GM12864 (cell line): ENCODE data around the gene LBH.

ENCODE experiments used
- DNase-seq: peaks from one replicate; pipeline ENCODE4 v3.0.0-alpha.2; 2011; ENCODE audit warnings: low read depth
- H3K4me3 ChIP-seq: 2 replicates; pipeline ENCODE4 v1.5.1; 2011; ENCODE audit warnings: mild to moderate bottlenecking, low read depth, low read length, control low read depth
- TF ChIP-seq, protein P1 (sequence below): IDR thresholded peaks from 2 replicates; pipeline ENCODE4 v1.5.1; 2011; ENCODE audit warnings: low read depth, mild to moderate bottlenecking, moderate library complexity, low read length, control low read depth, inconsistent platforms; ENCODE audit errors: missing control alignments

Gene LBH

DNA sequence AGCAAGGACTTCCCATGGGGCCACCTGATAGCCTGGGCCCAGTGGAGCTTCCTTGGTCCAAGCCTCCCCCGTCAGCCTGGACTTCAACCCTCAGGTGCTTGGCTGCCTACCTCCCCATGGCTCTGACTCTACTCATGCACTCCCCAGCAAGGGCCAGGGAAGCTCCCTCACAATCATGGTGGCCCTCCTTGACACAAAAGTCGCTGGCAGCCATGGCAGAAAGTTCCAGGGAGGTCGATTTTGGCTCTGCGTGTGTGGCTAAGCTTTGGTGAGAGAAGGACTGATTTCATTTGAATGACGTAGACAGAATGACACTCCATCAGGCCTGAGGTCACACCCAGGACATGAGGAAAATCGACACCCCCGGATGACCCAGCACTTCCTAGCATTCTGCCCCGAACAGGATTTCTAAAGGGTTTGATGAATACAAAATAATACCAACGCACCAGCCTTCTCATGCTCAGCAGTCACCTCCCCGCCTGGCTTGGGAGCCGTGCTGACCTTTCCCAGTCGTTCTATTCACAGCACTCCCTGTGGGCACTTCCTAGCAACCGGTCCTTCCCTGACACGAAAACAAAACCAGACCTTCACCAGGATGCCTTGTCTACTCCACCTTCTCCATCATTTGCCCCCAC is 52.7 kb downstream of the LBH start:
- DNase-seq, result no peak
- no peak overlapping the region for H3K4me3 ChIP-seq
- TF ChIP-seq, protein P1, sequence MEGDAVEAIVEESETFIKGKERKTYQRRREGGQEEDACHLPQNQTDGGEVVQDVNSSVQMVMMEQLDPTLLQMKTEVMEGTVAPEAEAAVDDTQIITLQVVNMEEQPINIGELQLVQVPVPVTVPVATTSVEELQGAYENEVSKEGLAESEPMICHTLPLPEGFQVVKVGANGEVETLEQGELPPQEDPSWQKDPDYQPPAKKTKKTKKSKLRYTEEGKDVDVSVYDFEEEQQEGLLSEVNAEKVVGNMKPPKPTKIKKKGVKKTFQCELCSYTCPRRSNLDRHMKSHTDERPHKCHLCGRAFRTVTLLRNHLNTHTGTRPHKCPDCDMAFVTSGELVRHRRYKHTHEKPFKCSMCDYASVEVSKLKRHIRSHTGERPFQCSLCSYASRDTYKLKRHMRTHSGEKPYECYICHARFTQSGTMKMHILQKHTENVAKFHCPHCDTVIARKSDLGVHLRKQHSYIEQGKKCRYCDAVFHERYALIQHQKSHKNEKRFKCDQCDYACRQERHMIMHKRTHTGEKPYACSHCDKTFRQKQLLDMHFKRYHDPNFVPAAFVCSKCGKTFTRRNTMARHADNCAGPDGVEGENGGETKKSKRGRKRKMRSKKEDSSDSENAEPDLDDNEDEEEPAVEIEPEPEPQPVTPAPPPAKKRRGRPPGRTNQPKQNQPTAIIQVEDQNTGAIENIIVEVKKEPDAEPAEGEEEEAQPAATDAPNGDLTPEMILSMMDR, result no peak

- H3K4me3 ChIP-seq, result no peak overlapping the region
- no peak for DNase-seq
- TF ChIP-seq, protein P1, result no peak
Observed at GRCh38 chr2:30285758-30286157, 54.4 kb downstream of the LBH start.

DNA sequence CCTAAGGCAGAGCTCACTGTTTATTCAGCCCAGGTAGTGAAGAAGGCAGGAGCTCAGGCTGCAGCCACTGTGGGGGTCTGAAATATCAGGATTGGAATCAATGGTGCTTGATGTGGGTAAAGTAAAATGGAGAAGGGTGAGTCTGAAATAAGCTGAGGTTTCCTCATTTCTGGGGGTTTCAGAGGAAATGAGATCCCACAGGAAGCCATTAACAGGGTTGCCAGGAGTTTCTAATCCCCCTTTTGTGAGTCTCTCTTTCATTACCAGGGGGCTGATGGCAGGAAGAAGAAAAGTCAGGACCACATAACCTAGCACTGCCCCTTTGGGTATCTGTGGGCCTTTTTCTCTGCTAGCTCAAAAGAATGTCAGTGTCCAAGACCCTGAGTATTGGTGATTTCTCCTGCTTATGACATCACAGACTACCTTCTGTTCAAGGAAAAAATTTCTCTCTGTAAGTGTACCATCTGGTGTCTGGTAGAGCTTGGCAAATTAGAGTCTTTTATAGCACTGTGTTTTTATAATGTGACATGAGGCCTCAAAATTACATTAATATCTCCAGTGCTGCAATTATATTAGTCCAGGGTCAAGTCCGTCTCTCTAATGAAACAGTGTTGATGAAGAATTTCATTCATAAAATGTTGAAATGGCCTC is 56.0 kb downstream of the LBH start:
- DNase-seq, result no peak
- H3K4me3 ChIP-seq, result no peak overlapping the region
- TF ChIP-seq, protein P1, result no peak

GRCh38 chr2:30287857-30288513 is 56.7 kb downstream of the LBH start:
- no peak for DNase-seq
- TF ChIP-seq, protein P1, result no peak
- H3K4me3 ChIP-seq, result no peak overlapping the region; the same call in 1 of the 2 replicates

DNA sequence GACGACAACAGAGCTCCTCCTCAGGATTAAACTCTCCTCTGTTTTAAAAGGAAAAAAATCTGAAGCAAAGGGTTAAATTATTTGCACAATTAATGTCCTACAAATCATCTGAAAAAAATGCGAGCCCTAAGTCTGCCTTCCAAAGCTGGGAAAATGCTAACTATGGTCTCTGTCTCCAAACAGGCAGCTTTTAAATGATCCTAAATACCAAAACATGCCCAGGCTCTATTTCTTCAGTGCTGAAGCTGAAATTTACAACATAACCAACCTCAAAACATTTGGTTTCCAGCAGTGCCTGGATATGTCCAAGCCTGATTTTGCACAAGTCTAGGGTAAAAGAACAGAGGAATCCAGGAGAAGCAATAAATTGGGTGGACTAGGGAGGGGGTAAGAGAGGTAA is 57.2 kb downstream of the LBH start:
- H3K4me3 ChIP-seq, result no peak overlapping the region
- no peak for DNase-seq
- TF ChIP-seq, protein P1, result no peak

GRCh38 chr2:30293303-30293921 is 62.1 kb downstream of the LBH start:
- DNase-seq, result no peak
- H3K4me3 ChIP-seq, result no peak overlapping the region
- TF ChIP-seq, protein P1, result no peak
